ENCODE results near the gene CCL2.
"Not testable (repeated sequence)": the region's sequence is repeated elsewhere in the genome, so short reads cannot be mapped to it uniquely, and the experiment has no call there.

The CCL2 gene

DNA sequence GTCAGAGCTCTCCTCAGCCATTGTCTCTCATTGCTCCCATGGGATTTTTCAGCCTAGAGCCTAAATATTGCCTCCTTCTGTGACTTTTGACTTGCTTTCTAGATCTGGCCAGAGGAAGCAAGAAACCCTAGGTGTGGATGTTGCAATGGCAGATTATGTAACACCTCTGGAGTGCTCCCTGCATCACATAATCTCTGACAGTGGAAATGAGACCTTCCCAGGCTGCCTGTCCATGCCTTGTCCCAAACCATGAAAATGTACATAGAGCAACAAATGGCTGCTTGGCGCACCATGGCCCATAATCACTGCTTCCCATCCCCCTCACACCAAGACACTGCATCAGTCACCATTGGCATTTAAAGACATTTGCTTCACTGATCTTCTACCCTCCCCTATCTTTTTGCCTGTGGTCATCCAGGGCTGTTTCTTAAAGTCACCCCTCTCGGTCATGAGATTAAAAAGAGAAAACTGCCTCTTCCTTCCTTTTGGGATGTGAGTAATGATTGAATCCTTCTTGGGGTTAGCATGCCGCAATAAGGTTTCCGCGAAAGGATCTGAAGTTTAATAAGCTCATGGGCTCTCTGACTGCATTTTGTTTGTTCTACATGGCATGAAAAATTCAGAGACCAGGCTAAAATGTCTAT, 34.2 kb upstream of the CCL2 start:
- H3K4me3 ChIP-seq (ENCODE audit: low read length), result no peak overlapping the region
- TF ChIP-seq, protein P1, sequence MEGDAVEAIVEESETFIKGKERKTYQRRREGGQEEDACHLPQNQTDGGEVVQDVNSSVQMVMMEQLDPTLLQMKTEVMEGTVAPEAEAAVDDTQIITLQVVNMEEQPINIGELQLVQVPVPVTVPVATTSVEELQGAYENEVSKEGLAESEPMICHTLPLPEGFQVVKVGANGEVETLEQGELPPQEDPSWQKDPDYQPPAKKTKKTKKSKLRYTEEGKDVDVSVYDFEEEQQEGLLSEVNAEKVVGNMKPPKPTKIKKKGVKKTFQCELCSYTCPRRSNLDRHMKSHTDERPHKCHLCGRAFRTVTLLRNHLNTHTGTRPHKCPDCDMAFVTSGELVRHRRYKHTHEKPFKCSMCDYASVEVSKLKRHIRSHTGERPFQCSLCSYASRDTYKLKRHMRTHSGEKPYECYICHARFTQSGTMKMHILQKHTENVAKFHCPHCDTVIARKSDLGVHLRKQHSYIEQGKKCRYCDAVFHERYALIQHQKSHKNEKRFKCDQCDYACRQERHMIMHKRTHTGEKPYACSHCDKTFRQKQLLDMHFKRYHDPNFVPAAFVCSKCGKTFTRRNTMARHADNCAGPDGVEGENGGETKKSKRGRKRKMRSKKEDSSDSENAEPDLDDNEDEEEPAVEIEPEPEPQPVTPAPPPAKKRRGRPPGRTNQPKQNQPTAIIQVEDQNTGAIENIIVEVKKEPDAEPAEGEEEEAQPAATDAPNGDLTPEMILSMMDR (conservative IDR thresholded peaks at IDR 0.05; ENCODE audit: low read depth, low read length), result no peak
- DNase-seq (ENCODE audit: low read depth), result no peak

DNA sequence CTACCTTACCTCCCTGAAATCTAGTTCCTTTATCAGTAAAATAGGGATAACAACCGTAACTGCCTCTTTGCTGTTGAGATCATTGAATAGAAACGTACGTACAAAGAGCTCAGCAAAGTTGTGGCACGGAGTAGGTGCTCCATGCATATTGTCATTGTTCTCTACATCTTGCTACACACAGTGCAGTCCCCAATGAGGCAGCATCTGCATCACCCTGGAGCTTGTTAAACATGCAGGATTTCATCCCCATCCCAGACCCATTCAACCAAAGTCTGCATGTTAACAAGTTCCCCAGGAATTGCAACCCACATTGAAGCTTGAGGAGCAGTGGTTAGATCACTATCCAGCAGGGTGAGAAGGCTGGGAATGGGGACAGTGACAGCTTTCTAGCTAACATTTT, 33.7 kb upstream of the CCL2 start:
- TF ChIP-seq, protein P1 (conservative IDR thresholded peaks at IDR 0.05; ENCODE audit: low read depth, low read length), result no peak
- no peak for DNase-seq (ENCODE audit: low read depth)

DNA sequence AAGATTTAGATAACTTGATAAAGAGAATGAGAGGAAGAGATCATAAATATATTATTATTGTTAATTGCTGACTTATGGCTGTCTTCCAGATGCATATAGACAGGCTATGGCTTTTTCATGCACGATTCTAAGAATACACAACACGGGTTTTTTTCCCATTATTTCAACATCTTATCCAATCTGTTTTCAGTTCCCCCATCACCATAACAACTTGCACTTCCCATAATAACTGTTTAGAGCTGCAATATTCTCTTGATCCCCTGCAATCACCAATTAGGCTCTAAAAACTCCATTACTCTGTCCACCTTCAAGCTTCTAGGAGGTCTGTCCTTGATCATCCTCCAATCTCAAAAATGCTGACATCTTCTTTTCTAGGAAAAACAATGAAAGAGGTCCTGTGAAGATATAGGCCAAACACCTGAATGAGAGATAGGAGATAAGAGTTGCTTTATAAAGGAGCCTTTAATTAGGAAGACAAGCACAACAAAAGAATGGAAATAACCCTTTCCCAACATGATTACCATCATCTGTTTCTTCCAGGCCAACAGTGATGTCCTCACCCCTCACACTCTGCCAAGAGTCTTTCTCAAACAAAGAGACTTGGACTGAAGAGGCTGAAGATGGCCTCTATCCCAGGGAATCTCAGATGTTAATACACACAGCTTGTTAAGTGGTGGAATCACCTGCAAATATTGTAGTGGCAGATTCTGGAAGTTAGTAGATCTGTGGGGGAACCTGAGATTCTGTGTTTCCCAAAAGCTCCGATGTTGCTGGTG, 32.2 kb upstream of the CCL2 start:
- no peak for DNase-seq (ENCODE audit: low read depth)
- no peak overlapping the region for H3K4me3 ChIP-seq (ENCODE audit: low read length)
- TF ChIP-seq, protein P1 (conservative IDR thresholded peaks at IDR 0.05; ENCODE audit: low read depth, low read length), result no peak

More for the DNA sequence above, 33.7 kb upstream of the CCL2 start:
- no peak overlapping the region for H3K4me3 ChIP-seq (ENCODE audit: low read length)

DNA sequence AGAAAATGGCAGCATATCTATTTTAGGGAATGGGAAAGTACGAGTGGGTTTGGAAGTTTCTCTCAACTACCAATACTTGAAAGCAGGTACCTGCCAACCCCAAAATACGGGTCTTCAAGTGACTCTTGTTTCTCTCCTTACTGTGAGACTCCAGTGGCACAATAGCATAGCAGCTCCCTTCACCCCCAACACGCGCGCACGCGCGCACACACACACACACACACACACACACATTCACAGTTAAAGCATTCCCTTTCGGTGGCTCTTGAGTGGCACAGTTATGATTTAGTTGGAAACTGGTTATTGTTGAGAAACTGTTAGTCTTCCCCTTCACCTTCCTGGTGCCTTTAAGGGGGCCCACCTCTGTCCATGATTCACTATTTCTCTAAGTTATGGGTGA, 30.0 kb upstream of the CCL2 start:
- TF ChIP-seq, protein P1 (conservative IDR thresholded peaks at IDR 0.05; ENCODE audit: low read depth, low read length), result no peak
- H3K4me3 ChIP-seq (ENCODE audit: low read length), result no peak overlapping the region
- DNase-seq (ENCODE audit: low read depth), result no peak

DNA sequence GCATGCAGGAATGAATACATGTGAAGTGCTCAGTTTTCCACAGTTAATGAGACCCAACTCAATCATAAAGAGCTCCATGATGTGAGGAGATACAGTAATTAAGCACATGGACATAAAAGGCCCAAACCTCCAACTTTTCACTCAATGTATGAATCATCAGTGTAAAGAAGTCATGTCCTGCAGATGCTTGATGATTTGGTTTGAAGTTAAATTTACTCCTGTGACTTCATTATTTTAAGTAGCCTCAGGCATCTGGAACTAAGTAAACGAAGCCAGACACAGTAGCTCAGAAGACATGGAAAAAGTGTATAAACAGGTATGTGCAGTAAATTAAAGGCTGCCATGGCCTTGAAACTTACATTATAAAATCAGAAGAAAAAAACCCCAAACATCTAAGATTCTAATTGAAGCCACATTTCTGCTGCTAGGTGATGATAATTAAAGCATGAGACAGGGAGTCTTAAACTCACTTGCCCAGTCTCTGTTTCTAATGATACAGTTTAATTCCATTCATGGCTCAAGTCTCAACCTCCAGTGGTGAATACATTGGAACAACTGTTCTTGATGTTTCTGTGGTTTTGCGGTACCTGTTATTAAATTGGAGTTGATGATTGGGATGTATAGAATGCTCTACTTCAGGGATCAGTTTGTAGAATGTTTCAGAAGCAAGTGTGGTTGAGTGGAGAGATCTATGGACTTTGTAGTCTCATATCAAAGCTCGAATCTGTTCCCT, 28.9 kb upstream of the CCL2 start:
- no peak overlapping the region for H3K4me3 ChIP-seq (ENCODE audit: low read length)
- DNase-seq (ENCODE audit: low read depth), result no peak
- TF ChIP-seq, protein P1 (conservative IDR thresholded peaks at IDR 0.05; ENCODE audit: low read depth, low read length), result no peak

DNA sequence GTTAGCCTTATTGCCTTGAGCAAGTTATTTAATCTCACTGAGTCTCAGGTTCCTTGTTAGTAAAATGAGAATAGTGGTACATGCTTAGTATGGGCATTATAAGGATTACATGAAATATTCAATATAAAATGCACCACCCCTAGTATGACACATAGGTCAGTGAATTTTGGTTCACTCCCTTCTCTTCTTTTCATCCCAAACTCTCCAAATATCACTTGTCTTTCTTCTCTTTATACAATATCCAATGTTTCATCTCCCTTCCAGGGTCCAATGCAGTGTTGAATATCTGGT, 28.4 kb upstream of the CCL2 start:
- TF ChIP-seq, protein P1 (conservative IDR thresholded peaks at IDR 0.05; ENCODE audit: low read depth, low read length), result no peak
- no peak for DNase-seq (ENCODE audit: low read depth)
- no peak overlapping the region for H3K4me3 ChIP-seq (ENCODE audit: low read length)

DNA sequence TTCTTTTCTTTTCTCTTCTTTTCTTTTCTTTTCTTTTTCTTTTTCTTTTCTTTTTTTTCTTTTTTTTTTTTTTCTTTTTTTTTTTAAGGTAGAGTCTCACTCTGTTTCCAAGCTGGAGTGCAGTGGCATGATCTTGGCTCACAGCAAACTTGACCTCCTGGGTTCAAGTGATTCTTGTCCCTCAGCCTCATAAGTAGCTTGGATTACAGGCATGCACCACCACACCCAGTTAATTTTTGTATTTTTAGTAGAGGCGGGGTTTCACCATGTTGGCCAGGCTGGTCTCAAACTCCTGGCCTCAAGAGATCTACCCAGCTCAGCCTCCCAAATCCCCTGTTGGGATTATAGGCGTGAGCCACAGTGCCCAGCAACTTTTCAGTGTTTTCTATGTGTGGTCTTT, 27.8 kb upstream of the CCL2 start:
- H3K4me3 ChIP-seq (ENCODE audit: low read length); DNase-seq (ENCODE audit: low read depth): not testable (repeated sequence)
